Type B pancreatic cell (in vitro differentiated cells): ENCODE measurements around the gene CNTRL. TPM values are rescaled to one million over a fixed set of nuclear protein-coding genes. Genes with fewer than 3 reads are reported as not detected.
A peak's percentile ranks its signal among the peaks of the same experiment; 100 is the strongest.
"Not testable (repeated sequence)": the region's sequence is repeated elsewhere in the genome, so short reads cannot be mapped to it uniquely, and the experiment has no call there.

ENCODE experiments used
- DNase-seq: peaks from one replicate; pipeline ENCODE4 v3.0.0; 2021; ENCODE audit warnings: mixed read lengths; ENCODE audit not compliant: unreplicated experiment; ENCODE audit errors: extremely low spot score
- H3K27ac Mint-ChIP-seq: 2 replicates; pipeline ENCODE4 v1.8.0; 2021; ENCODE audit warnings: mild to moderate bottlenecking, mixed read lengths
- H3K27me3 Mint-ChIP-seq: 2 replicates; pipeline ENCODE4 v1.8.0; 2021; ENCODE audit warnings: mixed read lengths
- H3K36me3 Mint-ChIP-seq: 2 replicates; pipeline ENCODE4 v1.8.0; 2021; ENCODE audit warnings: mixed read lengths
- H3K4me1 Mint-ChIP-seq: one replicate; pipeline ENCODE4 v1.8.0; 2021; ENCODE audit warnings: mixed read lengths; ENCODE audit not compliant: unreplicated experiment
- H3K4me3 Mint-ChIP-seq: 2 replicates; pipeline ENCODE4 v1.8.0; 2021; ENCODE audit warnings: mild to moderate bottlenecking, mixed read lengths
- H3K9me3 Mint-ChIP-seq: 2 replicates; pipeline ENCODE4 v1.8.0; 2021; ENCODE audit warnings: mixed read lengths
- CTCF ChIP-seq: fragments of 200-600 bp; sonication (generic); conservative IDR thresholded peaks from 2 replicates; pipeline ENCODE4 v1.5.0; 2021; ENCODE audit warnings: antibody characterized with exemption, mild to moderate bottlenecking
- total RNA-seq: library from RNA; stranded (reverse); gene quantifications from 2 replicates; pipeline ENCODE4 v1.2.1, GENCODE V29; 2021; ENCODE audit warnings: low replicate concordance

CNTRL gene
- total RNA-seq, 1 donor from 2014 or later, result 20.9 TPM

GRCh38 chr9:121088576-121088975 is 13.8 kb downstream of the CNTRL start:
- DNase-seq, result no peak
- H3K4me1 Mint-ChIP-seq, result no peaks in the 10 kb centered on the region
- peaks cover 5% of the 10 kb centered on the region for H3K36me3 Mint-ChIP-seq
- TF ChIP-seq CTCF, result no peak
- H3K4me3 Mint-ChIP-seq, result no peak overlapping the region
- no peaks in the 10 kb centered on the region for H3K27me3 Mint-ChIP-seq
- no peaks in the 10 kb centered on the region for H3K9me3 Mint-ChIP-seq
- no peak overlapping the region for H3K27ac Mint-ChIP-seq

GRCh38 chr9:121090743-121091142 is 16.0 kb downstream of the CNTRL start:
- not testable (repeated sequence) for H3K27me3 Mint-ChIP-seq, H3K36me3 Mint-ChIP-seq, H3K4me1 Mint-ChIP-seq, H3K4me3 Mint-ChIP-seq, H3K27ac Mint-ChIP-seq, H3K9me3 Mint-ChIP-seq, DNase-seq

- no peak for DNase-seq
- Mint-ChIP-seq H3K36me3 (peaks cover 24% of the 10 kb centered on the region), H3K4me1 (no peaks in the 10 kb centered on the region), H3K27ac (no peak overlapping the region), H3K27me3 (no peaks in the 10 kb centered on the region), H3K4me3 (no peak overlapping the region), H3K9me3 (peaks cover 6% of the 10 kb centered on the region)
- TF ChIP-seq CTCF, result no peak
These were observed 20.3 kb downstream of the CNTRL start for GRCh38 chr9:121095057-121095456.

GRCh38 chr9:121098567-121099198 is 23.9 kb downstream of the CNTRL start:
- Mint-ChIP-seq H3K27ac (no peak overlapping the region), H3K9me3 (peaks cover 12% of the 10 kb centered on the region), H3K4me1 (no peaks in the 10 kb centered on the region), H3K4me3 (no peak overlapping the region), H3K27me3 (no peaks in the 10 kb centered on the region), H3K36me3 (peaks cover 26% of the 10 kb centered on the region)
- no peak for DNase-seq
- no peak for TF ChIP-seq CTCF

DNA sequence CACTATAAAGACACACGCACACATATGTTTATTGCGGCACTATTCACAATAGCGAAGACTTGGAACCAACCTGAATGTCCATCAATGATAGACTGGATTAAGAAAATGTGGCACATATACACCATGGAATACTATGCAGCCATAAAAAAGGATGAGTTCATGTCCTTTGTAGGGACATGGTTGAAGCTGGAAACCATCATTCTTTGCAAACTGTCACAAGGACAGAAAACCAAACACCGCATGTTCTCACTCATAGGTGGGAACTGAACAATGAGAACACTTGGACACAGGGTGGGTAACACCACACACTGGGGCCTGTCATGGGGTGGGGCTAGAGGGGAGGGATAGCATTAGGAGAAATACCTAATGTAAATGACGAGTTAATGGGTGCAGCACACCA is 29.3 kb downstream of the CNTRL start:
- DNase-seq, H3K27ac Mint-ChIP-seq, H3K4me3 Mint-ChIP-seq, H3K27me3 Mint-ChIP-seq, H3K4me1 Mint-ChIP-seq: not testable (repeated sequence)
- Mint-ChIP-seq H3K9me3 (peaks cover 12% of the 10 kb centered on the region), H3K36me3 (peaks cover 18% of the 10 kb centered on the region)

DNA sequence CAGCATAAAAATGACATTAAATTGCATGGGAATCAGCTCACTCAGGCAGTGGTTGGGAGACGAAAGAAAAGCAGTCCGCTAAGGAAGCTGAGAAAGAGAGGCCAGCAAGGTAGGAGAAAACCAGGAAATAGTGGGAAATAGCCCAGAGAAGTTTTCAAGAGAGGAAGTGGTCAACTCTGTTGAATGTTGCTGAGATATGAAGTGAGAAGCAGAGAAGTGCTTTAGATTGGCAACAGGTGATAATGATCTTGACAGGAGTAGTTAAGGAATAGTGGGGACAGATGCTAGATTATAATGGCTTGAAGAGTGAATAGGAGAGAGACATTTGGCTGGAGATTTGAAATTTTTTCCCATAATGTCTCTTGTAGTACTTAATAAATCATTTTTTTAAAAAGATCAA is 30.8 kb downstream of the CNTRL start:
- no peak for DNase-seq
- Mint-ChIP-seq H3K4me1 (no peaks in the 10 kb centered on the region), H3K36me3 (peaks cover 5% of the 10 kb centered on the region), H3K27me3 (no peaks in the 10 kb centered on the region), H3K4me3 (no peak overlapping the region), H3K27ac (no peak overlapping the region), H3K9me3 (peaks cover 5% of the 10 kb centered on the region)
- no peak for TF ChIP-seq CTCF

DNA sequence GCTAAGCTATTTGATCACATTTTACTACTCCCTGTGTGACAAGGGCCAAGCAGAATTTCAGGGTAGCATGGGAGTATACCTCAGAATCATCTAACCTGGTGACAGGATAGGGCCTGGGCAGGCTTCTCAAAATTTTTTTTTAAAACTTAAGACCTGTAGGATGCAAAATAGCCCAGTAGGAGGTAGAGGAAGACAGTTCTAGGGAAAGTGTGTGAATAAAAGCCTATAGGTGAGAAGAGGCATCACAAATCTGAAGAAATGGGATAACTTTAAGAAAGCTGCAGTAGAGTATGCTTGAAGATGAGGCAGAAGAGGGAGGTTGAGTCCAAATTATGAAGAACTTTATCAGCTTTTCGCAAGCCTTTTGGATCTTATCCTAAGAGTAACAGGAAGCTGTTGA is 32.3 kb downstream of the CNTRL start:
- no peak for DNase-seq
- Mint-ChIP-seq H3K27me3 (no peaks in the 10 kb centered on the region), H3K9me3 (peaks cover 5% of the 10 kb centered on the region), H3K36me3 (no peaks in the 10 kb centered on the region), H3K4me1 (no peaks in the 10 kb centered on the region), H3K27ac (no peak overlapping the region), H3K4me3 (no peak overlapping the region)
- TF ChIP-seq CTCF, result peak; percentile 40
